HL-60 (cell line): ENCODE data around the gene ZFYVE28.

Source experiments
- DNase-seq, 2 experiments: peaks; one replicate each; pipeline ENCODE4 v3.0.0-alpha.2; 2010 to 2020; ENCODE audit warnings: low read depth in 1 of 2, low spot score in 1 of 2
- H3K27ac ChIP-seq: fragments of 250-450 bp; sonication (Bioruptor Pico); replicated peaks from 2 replicates; pipeline ENCODE4 v1.5.1; 2020; ENCODE audit warnings: mild to moderate bottlenecking, moderate library complexity
- H3K27me3 ChIP-seq: fragments of 250-450 bp; sonication (Bioruptor Pico); 2 replicates; pipeline ENCODE4 v1.5.1; 2021; ENCODE audit warnings: mild to moderate bottlenecking, moderate library complexity; ENCODE audit not compliant: insufficient read depth, poor library complexity, severe bottlenecking
- H3K4me3 ChIP-seq: replicated peaks from 2 replicates; pipeline ENCODE4 v1.5.1; 2011; ENCODE audit warnings: mild to moderate bottlenecking, control low read depth, low read length; ENCODE audit not compliant: insufficient read depth
- CTCF ChIP-seq: IDR thresholded peaks from one replicate; pipeline ENCODE4 v1.5.1; 2011; ENCODE audit warnings: low read length, control low read depth, inconsistent platforms; ENCODE audit not compliant: insufficient read depth
- GABPA ChIP-seq: IDR thresholded peaks from 2 replicates; pipeline ENCODE4 v1.6.1; 2012; ENCODE audit warnings: low read depth
- POLR2AphosphoS5 ChIP-seq: IDR thresholded peaks from 2 replicates; pipeline ENCODE4 v1.6.1; 2012; ENCODE audit warnings: low read depth
- SPI1 ChIP-seq: IDR thresholded peaks from 2 replicates; pipeline ENCODE4 v1.6.1; 2012; ENCODE audit warnings: low read depth, mild to moderate bottlenecking, borderline replicate concordance
- TF ChIP-seq, protein P1 (sequence below): IDR thresholded peaks from 2 replicates; pipeline ENCODE4 v1.6.1; 2012; ENCODE audit warnings: low read depth; ENCODE audit not compliant: insufficient replicate concordance

ZFYVE28 gene

DNA sequence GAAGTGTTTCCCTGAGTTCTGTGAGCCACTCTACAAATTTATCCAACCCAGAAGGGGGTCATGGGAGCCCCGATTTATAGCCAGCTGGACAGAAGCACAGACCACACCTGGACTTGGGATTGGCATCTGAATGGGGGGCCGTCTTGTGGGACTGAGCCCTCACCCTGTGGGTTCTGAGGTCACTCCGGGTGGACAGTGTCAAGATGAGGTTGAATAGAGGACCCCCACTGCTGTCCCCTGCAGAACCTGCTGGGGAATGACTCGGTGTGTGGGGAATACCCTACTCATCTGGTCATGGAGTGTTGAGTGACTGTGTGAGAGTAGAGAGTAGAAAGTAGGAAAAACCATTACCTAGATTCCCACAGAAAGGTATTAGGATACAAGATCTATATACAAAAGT, 67.5 kb downstream of the ZFYVE28 start:
- DNase-seq: no peak
- TF ChIP-seq CTCF (no peak), GABPA (no peak), SPI1 (no peak), POLR2AphosphoS5 (no peak)
- TF ChIP-seq, protein P1, sequence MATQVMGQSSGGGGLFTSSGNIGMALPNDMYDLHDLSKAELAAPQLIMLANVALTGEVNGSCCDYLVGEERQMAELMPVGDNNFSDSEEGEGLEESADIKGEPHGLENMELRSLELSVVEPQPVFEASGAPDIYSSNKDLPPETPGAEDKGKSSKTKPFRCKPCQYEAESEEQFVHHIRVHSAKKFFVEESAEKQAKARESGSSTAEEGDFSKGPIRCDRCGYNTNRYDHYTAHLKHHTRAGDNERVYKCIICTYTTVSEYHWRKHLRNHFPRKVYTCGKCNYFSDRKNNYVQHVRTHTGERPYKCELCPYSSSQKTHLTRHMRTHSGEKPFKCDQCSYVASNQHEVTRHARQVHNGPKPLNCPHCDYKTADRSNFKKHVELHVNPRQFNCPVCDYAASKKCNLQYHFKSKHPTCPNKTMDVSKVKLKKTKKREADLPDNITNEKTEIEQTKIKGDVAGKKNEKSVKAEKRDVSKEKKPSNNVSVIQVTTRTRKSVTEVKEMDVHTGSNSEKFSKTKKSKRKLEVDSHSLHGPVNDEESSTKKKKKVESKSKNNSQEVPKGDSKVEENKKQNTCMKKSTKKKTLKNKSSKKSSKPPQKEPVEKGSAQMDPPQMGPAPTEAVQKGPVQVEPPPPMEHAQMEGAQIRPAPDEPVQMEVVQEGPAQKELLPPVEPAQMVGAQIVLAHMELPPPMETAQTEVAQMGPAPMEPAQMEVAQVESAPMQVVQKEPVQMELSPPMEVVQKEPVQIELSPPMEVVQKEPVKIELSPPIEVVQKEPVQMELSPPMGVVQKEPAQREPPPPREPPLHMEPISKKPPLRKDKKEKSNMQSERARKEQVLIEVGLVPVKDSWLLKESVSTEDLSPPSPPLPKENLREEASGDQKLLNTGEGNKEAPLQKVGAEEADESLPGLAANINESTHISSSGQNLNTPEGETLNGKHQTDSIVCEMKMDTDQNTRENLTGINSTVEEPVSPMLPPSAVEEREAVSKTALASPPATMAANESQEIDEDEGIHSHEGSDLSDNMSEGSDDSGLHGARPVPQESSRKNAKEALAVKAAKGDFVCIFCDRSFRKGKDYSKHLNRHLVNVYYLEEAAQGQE: no peak
- Histone ChIP-seq H3K27me3 (no peaks in the 10 kb centered on the region), H3K4me3 (no peak overlapping the region), H3K27ac (no peak overlapping the region)

DNA sequence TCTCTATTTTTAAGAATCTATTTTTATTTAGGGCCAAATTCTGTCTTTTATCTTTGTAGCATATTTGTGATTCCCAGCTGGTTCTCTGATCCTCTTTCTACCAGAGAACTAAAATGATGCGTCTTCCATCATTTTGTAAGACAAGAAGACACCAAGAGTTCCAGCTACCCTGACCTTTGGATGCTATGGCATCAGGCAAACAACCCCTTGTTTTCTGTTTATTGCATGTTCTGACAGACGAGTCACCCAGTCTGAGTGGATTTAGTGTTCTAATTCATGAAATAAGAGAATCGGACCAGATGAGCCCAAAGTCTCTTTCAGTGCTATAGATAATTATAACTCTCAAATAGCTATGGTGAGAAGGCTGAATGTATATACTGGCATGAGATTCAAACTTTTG, 69.7 kb downstream of the ZFYVE28 start:
- TF ChIP-seq SPI1 (no peak), POLR2AphosphoS5 (no peak), CTCF (no peak), GABPA (no peak)
- TF ChIP-seq, protein P1: no peak
- DNase-seq: no peak
- no peaks in the 10 kb centered on the region for H3K27me3 ChIP-seq
- no peak overlapping the region for H3K27ac ChIP-seq
- no peak overlapping the region for H3K4me3 ChIP-seq

DNA sequence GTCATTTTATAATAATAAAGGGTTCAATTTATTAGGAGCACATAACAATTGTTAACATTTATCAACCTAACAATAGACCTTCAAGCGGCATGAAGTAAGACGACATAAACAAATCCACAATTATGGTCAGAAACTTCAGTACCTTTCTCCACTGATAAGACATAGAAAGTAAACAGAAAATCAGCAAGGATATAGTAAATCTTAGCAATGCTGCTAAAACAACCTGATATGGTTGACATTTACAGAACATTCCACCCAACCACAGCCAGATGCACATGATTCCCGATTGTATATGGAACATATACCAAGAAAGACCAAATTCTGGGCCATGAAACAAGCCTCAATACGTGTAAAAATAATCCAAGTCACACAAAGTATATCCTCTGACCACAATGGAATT, 71.3 kb downstream of the ZFYVE28 start:
- no peak for TF ChIP-seq GABPA
- TF ChIP-seq SPI1: no peak
- TF ChIP-seq, protein P1: no peak
- no peak for TF ChIP-seq CTCF
- TF ChIP-seq POLR2AphosphoS5: no peak
- H3K27ac ChIP-seq: no peak overlapping the region
- no peak for DNase-seq
- H3K4me3 ChIP-seq: no peak overlapping the region
- H3K27me3 ChIP-seq: no peaks in the 10 kb centered on the region
